HL-60/S4 (cell line): ENCODE results near the gene OTUD7B.

Source experiments
- in situ Hi-C: fragments of 300-500 bp; cut with MboI; formaldehyde crosslinking; loops from 2 replicates; pipeline ENCODE4 v1.14.3; 2022; ENCODE audit warnings: low sequenced_read_pairs

Gene OTUD7B

DNA sequence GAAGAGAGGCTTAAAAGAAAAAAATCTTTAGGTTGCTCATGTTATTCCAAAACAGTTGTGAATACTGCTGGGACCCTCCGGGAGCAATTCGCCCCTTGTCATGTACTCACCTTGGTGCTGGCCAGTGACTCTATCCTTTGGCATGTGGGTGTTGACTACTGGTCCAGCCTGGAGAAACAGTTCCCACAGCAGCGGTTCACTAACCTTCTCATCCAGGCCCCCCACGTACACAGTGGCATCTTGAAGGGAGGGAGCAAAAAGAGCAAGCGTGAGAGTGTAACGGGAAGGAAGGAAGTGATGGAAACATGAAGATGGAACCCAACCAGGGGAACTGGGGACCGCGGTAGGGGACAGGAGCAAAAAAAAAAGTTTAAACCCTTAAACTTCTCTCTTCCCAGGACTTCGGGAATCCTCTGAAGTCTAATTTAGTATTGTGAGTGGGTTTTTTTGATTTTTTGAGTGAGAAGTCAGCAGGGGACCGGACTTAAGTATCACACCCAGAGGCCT, 83.4 kb downstream of the OTUD7B start:
- in situ Hi-C loops: loop anchor here (25.0 kb wide), 1 partner anchor 260 kb away; no protein-coding TSS in a partner anchor

DNA sequence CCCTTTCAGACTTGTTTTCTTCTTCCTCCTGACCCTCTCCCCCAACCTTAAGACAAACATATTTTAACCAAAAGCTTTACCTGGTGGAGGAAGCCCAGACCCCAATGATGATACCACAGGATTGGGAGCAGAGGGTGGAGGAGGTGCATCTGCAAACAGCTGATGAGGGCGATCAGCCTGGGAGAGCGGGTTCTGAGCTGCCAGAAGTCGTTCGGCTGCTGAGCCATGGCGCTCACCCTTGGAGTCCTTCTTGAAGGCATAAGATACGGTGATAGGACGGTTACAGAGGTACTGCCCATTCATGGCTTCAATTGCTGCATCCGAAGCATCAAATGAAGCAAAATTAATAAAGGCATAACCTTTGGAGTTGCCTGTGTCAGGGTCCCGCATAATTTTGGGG, 84.2 kb downstream of the OTUD7B start:
- in situ Hi-C loops: loop anchor here (25.0 kb wide), 1 partner anchor 261 kb away; no protein-coding TSS in a partner anchor

DNA sequence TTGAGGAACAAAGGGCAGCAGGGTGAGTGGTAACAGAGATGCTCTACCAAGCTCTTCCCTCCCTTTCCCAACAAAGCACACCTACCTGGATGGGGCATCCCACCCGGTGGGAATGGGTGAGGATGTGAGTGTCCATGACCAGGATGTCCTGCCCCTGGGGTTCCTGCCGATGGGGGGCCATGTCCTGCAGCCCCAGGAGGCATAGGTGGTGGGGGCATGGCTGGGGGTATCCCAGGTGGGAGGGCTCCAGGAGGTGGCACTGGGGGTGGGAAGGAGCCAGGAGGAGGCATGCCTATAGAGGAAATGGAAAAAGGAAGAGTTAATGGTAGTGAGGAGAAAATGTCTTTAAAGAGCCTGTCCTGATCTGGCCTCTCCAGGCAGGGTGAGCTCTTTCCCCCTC, 84.8 kb downstream of the OTUD7B start:
- in situ Hi-C loops: loop anchor here (25.0 kb wide), 1 partner anchor 262 kb away; no protein-coding TSS in a partner anchor

DNA sequence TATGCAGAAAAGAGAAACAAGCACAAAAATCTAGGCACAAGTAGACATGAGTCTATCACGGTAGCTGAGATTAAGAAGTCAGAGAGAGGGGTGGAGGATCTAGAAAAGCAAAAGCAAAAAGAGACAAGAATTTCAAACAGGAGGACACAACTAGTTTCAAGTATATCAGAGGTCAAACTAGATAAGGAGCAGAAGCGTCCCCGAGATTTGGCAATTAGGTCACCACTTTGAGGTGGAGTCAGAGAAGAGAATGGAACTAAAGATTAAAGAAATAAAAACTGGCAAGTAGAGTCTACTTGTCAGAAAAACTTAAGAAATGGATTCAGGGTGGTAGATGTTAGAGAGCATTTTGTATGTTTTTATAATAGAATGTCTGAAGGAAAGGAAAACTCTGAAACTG, 85.2 kb downstream of the OTUD7B start:
- in situ Hi-C loops: loop anchor here (25.0 kb wide), 1 partner anchor 262 kb away; no protein-coding TSS in a partner anchor

DNA sequence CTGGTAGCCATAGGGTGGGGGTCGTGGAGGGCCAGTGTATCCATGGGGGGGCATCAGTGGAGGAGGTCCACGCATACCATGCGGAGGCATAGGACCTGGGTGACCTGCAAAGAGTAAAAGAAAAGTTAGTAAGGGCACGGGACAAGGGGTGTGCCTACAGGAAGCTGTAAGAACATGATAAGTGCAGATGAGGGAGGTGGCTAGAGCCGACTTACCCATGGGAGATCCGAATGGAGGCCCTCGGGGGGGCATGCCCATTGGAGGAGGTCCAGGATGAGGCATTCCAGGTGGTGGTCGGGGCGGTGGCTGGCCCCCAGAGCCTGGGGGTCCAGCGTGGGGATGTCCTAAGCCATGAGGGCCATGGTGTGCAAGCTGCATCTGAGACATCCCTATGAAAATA, 86.9 kb downstream of the OTUD7B start:
- in situ Hi-C loops: loop anchor here (25.0 kb wide), 1 partner anchor 89 kb away; the partner anchor contains the start of gene OTUD7B

DNA sequence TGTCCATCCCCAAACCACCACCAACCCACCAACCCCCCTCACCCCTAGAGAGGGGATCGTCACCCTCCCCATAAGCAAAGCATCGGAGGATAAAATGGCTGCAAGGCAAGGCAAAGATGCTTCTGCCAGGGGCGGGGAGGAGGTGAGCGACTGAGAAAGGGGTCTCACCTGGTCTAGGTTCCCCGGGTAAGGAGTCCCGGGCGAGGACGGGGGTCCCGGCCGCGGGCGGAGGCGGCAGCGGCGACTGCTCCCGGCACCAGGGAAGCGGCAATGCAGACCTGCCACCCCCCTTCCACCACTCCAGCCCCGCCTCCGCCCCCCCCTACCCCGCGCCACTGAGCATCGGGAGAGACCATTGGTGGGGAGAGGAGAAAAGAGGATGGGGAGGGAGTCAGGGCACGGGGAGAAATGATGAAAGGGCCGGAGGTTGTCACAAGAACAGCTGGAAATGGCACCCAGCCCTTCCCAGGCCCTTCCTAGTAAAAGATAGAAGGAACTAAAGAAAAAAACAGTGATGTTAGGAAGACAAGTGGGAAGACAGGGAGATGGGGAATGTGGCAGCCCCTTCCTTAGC, 92.9 kb downstream of the OTUD7B start, which contains the start of gene SV2A:
Gene SV2A (minus strand): TSS at position 274 of the 574 bp plus-strand sequence. CDS start 4,004 bp downstream, outside the sequence.
- in situ Hi-C loops: loop anchor here (25.0 kb wide), 1 partner anchor 95 kb away; the partner anchor contains the start of gene OTUD7B

DNA sequence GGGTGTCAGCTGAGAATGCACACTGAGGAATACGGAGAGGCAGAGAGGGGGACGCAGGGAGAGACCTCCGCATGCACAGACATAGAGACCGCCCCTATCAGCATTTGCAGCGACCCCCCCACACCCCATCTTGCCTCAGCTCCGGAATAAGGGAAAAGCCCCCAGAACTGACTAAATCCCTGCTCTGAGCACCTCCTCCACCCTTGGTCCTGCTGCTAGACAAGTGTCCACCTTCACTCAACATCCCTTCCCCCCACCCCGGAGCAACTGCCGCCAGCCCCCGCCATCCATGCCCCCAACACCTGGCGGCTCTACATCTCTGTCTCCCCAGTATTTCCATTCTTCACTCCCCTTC, 93.7 kb downstream of the OTUD7B start:
- in situ Hi-C loops: loop anchor here (25.0 kb wide), 1 partner anchor 95 kb away; the partner anchor contains the start of gene OTUD7B

DNA sequence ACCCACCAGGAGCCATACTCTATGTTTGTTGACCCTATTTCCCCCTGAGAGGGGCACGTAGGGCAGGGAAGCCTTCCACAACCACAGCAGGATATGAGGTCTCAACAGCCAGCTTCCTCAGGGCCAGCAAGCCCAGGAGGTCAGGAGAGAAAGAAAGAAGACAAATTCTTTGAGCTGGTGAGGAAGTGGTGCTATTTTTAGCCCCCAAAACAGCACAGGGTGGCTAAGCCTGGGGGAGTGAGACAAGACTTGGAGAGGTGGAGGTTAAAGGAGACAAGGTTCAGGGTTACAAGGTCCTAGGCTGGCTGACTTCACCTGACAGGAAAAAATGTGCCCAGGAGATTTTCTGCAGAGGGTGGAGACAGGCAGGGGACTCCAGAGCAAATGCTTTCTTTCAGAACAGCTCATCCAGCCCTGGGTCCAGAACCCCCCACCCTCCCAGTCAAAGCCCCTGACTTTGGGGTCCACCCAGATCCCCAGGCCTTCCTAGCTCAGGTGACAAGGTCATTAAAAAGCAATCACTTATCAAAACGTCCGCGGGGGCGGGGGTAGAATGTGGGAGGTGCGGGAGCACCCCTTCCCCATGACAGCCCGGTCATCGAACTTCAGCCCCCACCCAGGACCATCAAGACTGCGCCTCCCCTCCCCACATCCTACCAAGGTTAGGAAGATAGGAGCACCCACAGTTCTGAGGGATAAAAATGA, 94.2 kb downstream of the OTUD7B start:
- in situ Hi-C loops: loop anchor here (25.0 kb wide), 1 partner anchor 96 kb away; the partner anchor contains the start of gene OTUD7B

DNA sequence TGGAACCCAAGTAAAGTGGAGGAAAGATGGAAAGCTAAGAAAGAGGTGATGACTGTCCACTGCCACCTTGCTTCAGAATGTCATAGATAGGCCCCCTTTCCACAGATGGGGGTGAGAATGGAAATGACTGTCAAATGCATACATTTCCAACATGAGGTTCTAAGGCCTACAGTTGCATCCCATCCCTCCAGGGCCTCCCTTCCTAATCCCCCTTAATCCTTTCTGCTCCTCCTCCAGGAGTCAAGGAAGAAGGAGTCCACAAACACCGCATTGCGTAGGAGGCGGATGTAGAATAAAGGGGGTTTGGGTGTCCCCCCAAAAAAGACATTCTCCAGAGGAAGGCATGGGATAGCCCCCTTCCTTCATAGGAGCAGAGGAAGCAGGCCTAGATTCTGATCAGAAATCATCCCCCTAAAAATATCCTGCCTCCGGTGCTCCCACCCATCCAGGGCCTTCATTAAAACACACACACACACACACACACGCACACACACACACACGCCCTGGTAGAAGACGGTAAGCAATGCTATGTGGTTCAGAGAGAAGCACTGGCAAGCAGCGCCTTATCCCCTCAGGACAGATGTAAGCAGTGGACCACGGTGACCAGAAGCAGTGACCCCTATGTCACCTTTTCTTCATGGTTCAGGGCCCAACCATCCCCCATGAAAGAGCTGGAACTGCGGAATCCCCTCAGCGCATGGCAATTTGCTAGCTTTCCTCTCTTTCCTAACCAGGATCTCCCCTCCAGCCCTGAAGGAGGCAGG, 94.9 kb downstream of the OTUD7B start:
- in situ Hi-C loops: loop anchor here (25.0 kb wide), 1 partner anchor 97 kb away; the partner anchor contains the start of gene OTUD7B

DNA sequence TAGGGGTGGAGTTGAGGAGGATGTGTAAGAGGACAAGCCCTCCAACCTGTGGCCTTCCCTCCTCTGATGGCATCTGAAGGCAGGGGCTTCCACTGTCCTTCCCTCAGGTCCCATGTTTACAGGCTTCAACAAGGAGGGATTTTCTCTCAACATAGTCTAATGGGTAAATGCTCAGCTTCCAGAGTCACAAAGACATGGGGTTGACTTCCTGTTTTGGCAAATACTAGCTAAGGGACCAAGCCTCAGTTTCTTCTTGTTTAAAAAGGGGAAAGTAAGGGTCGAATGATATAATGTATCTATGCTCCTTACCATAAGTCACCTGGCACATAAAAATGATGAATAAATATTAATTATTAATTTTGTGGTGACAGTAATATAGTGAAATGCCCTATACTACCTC, 96.0 kb downstream of the OTUD7B start:
- in situ Hi-C loops: loop anchor here (25.0 kb wide), 1 partner anchor 98 kb away; the partner anchor contains the start of gene OTUD7B

DNA sequence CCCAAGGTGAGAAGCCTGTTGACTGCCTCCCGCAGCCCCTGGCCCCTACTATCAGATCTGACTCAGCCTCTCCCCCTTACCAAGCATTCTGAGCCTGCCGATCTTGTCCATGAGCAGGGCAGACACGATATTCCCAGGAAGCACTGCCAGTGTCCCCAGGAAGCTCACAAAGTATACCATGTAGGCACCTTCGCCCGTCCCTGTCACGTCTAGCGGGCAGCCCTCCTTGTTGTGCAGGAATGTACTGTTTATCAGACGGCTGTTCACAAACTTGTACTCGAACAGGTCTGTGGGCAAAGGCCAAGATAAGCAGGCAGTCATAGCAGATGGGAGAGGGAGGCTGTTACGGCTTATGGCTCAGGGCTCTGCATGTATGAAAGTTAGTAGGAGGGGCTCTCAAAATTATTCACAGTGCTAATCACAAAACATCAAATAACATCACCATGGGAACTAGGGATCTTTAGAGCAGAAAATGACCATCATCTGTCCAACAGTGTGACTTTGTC, 103.9 kb downstream of the OTUD7B start:
- in situ Hi-C loops: loop anchor here (25.0 kb wide), 1 partner anchor 106 kb away; the partner anchor contains the start of gene OTUD7B

DNA sequence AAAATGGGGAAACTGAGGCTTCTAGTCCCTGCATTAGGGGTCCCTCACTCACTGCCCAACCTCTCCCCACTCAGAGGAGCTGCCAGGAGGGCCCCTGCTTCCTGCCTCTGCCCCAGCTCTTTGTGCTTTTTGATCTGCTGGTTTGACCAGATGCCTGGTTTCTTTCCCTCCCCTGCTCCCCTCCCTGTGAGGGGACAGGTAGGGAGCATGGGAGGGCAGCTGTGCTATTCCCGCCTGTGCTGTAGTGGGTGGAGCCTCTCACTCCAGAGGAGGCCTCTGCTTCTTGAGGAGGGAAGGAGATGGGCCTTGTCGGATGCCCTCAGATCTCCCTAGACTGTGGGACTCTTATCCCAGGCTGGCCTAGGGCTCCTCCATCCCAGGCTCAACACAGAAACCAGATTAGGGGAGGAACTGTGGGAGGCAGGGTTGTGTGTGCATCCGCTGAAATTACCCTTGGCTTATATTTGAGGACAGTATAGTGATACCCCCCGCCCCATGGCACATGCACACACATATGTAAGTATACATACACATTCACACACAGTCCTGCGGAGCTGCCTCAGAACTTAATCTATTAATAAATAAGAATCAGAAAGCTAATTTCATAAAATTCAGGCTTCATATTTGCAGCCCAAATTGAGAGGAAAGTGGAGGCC, 106.6 kb downstream of the OTUD7B start:
- in situ Hi-C loops: loop anchor here (25.0 kb wide), 1 partner anchor 108 kb away; the partner anchor contains the start of gene OTUD7B

DNA sequence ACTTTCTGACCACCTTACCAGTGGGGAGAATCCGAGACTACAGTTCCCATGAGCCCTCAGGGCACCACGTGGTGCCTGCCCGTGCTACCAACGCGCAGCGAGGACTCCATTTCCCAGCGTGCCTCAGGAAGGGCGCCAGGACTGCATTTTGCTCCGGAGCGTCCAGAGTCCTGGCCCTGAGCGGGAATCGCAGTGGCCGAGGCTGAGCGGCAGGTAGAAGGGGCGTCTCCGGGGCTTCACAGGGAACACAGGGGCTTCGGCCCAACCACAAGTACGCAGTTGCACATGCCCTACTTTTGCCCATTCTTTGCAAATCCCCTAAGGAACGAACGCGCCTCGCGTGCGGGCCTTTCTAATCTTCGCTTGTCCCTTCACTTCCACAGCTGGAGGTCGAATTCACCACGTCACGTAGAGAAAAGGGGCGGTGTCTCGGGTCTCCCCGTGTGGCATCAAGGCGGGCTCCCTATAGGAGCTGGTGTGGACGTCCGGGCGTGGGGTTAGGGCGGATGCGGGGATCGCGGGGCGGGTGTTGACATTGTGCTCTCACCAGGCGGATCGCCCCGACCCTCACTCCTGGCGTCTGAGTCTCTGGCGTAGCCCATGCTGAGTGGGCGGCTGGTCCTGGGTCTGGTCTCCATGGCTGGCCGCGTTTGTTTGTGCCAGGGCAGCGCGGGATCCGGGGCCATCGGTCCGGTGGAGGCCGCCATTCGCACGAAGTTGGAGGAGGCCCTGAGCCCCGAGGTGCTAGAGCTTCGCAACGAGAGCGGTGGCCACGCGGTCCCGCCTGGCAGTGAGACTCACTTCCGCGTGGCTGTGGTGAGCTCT, 110.9 kb downstream of the OTUD7B start, which contains the start of gene BOLA1:
Gene BOLA1 (plus strand): TSS at position 109 of the 825 bp plus-strand sequence. CDS start 492 bp downstream, at position 601.
- in situ Hi-C loops: loop anchor here (10.0 to 25.0 kb wide), 2 partner anchors 113 to 155 kb away; partner anchors contain the start of gene OTUD7B

DNA sequence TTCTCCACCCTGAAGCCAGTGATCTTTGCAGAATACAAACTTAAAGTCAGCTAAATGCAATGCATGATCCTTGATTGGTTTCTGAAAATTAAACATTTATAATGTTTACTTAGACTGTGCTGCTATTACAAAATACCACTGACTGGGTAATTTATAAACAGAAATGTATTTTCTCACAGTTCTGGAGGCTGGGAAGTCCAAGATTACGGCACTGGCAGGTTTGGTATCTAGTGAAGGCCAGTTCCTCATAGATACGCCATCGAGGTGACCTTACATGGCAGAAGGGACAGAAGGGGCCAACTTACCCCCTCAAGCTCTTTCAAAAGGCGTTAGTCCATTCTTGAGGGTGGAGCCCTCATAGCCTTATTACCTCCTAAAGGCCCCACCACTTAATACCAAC, 114.0 kb downstream of the OTUD7B start:
- in situ Hi-C loops: loop anchor here (10.0 kb wide), 1 partner anchor 158 kb away; no protein-coding TSS in a partner anchor

DNA sequence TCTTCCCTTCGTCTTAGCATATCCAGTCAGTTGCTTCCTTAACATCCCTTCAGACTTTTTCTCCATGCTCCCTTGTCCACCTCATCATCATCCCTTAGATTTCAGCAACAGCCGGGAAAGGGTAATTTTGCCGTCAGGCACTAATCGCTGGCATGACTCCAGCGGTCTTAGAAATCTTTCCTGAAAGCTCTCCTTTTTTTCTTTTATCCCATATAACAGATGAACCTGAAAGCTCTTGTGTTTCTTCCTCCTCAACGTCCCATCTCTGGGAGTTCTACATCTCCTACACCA, 121.6 kb downstream of the OTUD7B start:
- in situ Hi-C loops: no loop called here

DNA sequence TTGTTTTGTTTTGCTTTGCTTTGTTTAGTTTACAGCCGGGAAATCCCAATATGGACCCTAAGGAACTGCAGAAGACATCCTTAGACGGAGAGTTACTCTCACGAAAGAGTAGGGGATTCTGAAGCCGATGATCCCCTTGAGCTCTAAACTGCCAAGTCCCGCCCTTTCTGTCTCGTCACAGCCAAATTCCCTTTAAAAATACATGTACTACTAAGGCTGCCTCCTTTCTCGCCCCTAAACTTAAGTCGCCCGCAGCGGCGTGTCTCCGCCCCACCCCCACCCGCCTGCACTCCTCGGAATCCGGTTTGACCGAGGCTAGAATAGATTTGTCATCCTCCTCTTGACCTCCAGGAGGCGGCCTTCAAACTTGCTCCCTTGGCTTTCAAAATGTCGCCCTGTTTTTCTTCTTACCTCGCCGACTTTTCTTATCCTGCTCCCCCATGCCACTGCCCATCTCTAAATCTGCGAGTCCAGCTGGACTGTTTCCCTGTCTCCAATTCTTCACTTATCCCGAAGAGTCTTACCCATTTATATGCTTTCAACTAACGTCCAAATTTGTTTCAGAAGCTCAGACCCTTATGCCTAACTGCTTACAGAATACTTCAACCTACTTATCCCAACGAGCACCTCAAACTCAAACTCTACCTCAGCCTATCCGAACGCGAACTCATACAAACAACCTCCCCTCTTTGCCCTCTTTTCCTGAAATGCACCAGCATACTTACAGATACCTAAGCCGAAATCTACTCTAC, 122.1 kb downstream of the OTUD7B start:
- in situ Hi-C loops: no loop called here
